Neuronal stem cell (in vitro differentiated cells): ENCODE data around the gene CPLANE2.
A peak's percentile ranks its signal among the peaks of the same experiment; 100 is the strongest.
"Not testable (repeated sequence)": the region's sequence is repeated elsewhere in the genome, so short reads cannot be mapped to it uniquely, and the experiment has no call there.

Source experiments
- DNase-seq: peaks from one replicate; pipeline ENCODE4 v3.0.0-alpha.2; 2013; ENCODE audit warnings: low spot score
- H2AFZ ChIP-seq: one replicate; pipeline ENCODE4 v1.6.1; 2013; ENCODE audit warnings: mild to moderate bottlenecking, low read length, inconsistent platforms
- H2AK5ac ChIP-seq: 2 replicates; pipeline ENCODE4 v1.6.1; 2013; ENCODE audit warnings: low read depth, mild to moderate bottlenecking, inconsistent platforms, low read length, moderate library complexity, mixed read lengths
- H2BK120ac ChIP-seq: 2 replicates; pipeline ENCODE4 v1.6.1; 2013; ENCODE audit warnings: low read depth, mild to moderate bottlenecking, inconsistent platforms, low read length, moderate library complexity, mixed read lengths
- H2BK12ac ChIP-seq: one replicate; pipeline ENCODE4 v1.6.1; 2013; ENCODE audit warnings: low read length, inconsistent platforms
- H2BK15ac ChIP-seq: 2 replicates; pipeline ENCODE4 v1.6.1; 2013; ENCODE audit warnings: mild to moderate bottlenecking, low read length, inconsistent platforms, mixed read lengths
- H2BK5ac ChIP-seq: one replicate; pipeline ENCODE4 v1.6.1; 2013; ENCODE audit warnings: inconsistent platforms, mild to moderate bottlenecking, low read length, moderate library complexity
- H3K14ac ChIP-seq: one replicate; pipeline ENCODE4 v1.6.1; 2013; ENCODE audit warnings: low read length, inconsistent platforms
- H3K18ac ChIP-seq: 2 replicates; pipeline ENCODE4 v1.6.1; 2013; ENCODE audit warnings: low read length, inconsistent platforms
- H3K23ac ChIP-seq: 2 replicates; pipeline ENCODE4 v1.6.1; 2013; ENCODE audit warnings: low read depth, mild to moderate bottlenecking, mixed read lengths, low read length, inconsistent platforms; ENCODE audit not compliant: poor library complexity
- H3K27ac ChIP-seq: replicated peaks from 3 replicates; pipeline ENCODE4 v1.5.1; 2013; ENCODE audit warnings: low read length, inconsistent platforms
- H3K27me3 ChIP-seq, 3 experiments: 2 replicates each; pipeline ENCODE4 v1.6.1; 2013; ENCODE audit warnings: low read length in 3 of 3, mild to moderate bottlenecking in 2 of 3, inconsistent platforms in 1 of 3, low read depth in 1 of 3, mixed read lengths in 1 of 3, moderate library complexity in 1 of 3; ENCODE audit not compliant: control insufficient read depth in 3 of 3, insufficient read depth in 3 of 3
- H3K36me3 ChIP-seq, 2 donors: replicated peaks in 1 of 2; 2 replicates each; pipeline ENCODE4 v1.6.1; 2013; ENCODE audit warnings: low read length in 2 of 2; ENCODE audit not compliant: control insufficient read depth in 2 of 2, insufficient read depth in 2 of 2
- H3K4ac ChIP-seq: 2 replicates; pipeline ENCODE4 v1.6.1; 2013; ENCODE audit warnings: inconsistent platforms, mild to moderate bottlenecking, low read length, moderate library complexity
- H3K4me1 ChIP-seq, 2 donors: 1 replicate in 1 of 2; 2 replicates in 1 of 2; pipeline ENCODE4 v1.6.1; 2013; ENCODE audit warnings: low read length in 2 of 2, low read depth in 1 of 2; ENCODE audit not compliant: control insufficient read depth in 2 of 2, insufficient read depth in 1 of 2
- H3K4me2 ChIP-seq: one replicate; pipeline ENCODE4 v1.6.1; 2013; ENCODE audit warnings: mild to moderate bottlenecking, low read length, inconsistent platforms; ENCODE audit not compliant: insufficient read depth, poor library complexity, severe bottlenecking
- H3K4me3 ChIP-seq, 2 donors: 2 replicates each; pipeline ENCODE4 v1.5.1; 2013; ENCODE audit warnings: low read length in 2 of 2, mild to moderate bottlenecking in 2 of 2, inconsistent platforms in 1 of 2, moderate library complexity in 1 of 2
- H3K79me1 ChIP-seq: one replicate; pipeline ENCODE4 v1.6.1; 2013; ENCODE audit warnings: low read depth, mild to moderate bottlenecking, inconsistent platforms, low read length, moderate library complexity
- H3K9ac ChIP-seq: one replicate; pipeline ENCODE4 v1.6.1; 2013; ENCODE audit warnings: mild to moderate bottlenecking, low read depth, low read length, inconsistent platforms; ENCODE audit not compliant: poor library complexity
- H3K9me3 ChIP-seq, 2 donors: replicated peaks in 1 of 2; 2 replicates each; pipeline versions ENCODE3 to v1.6.1; 2013; ENCODE audit warnings: low read length in 2 of 2, mild to moderate bottlenecking in 2 of 2, inconsistent platforms in 1 of 2, low read depth in 1 of 2, mixed read lengths in 1 of 2, moderate library complexity in 1 of 2; ENCODE audit not compliant: control insufficient read depth in 2 of 2, insufficient read depth in 1 of 2
- H4K8ac ChIP-seq: one replicate; pipeline ENCODE4 v1.6.1; 2013; ENCODE audit warnings: low read depth, mild to moderate bottlenecking, inconsistent platforms, low read length, moderate library complexity
- H4K91ac ChIP-seq: one replicate; pipeline ENCODE4 v1.6.1; 2013; ENCODE audit warnings: low read length, low read depth, mild to moderate bottlenecking, inconsistent platforms; ENCODE audit not compliant: poor library complexity
- WGBS, 2 donors: extraction: QIAGEN DNeasy Blood & Tissue Kit; methylation state at CpG; one replicate each; pipeline ENCODE4 v1.1.7; 2013; ENCODE audit warnings: missing lambda C conversion rate in 2 of 2, mixed read lengths in 1 of 2; ENCODE audit not compliant: insufficient read length in 2 of 2, insufficient replicate concordance in 1 of 2; ENCODE audit errors: extremely low coverage in 2 of 2; 5-methylcytosine and 5-hydroxymethylcytosine counted together

Gene CPLANE2

DNA sequence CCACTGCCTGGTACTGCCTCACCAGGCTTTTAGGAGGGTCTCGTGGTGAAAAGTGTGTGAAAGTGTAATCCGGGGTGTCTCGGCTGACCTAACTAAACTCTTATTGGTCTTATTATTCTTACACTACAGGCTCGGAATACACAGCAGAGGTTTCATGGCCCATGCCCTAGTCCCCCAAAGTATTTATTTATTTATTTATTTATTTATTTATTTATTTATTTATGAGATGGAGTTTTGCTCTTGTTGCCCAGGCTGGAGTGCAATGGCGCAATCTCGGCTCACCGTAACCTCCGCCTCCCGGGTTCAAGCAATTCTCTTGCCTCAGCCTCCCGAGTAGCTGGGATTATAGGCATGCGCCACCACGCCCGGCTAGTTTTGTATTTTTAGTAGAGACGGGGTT, 21.7 kb downstream of the CPLANE2 start:
- H3K18ac ChIP-seq, H3K9me3 ChIP-seq, H4K91ac ChIP-seq, H2BK15ac ChIP-seq, H4K8ac ChIP-seq, H2BK120ac ChIP-seq, H3K14ac ChIP-seq, H2BK5ac ChIP-seq, H3K23ac ChIP-seq, H3K9ac ChIP-seq, H3K4ac ChIP-seq, H3K36me3 ChIP-seq, H3K27ac ChIP-seq, DNase-seq, H2AK5ac ChIP-seq, H3K79me1 ChIP-seq, H3K4me3 ChIP-seq, H2BK12ac ChIP-seq, H3K4me2 ChIP-seq, H2AFZ ChIP-seq: not testable (repeated sequence)
- whole genome bisulfite sequencing, 2 donors, result no CpG with 5 or more reads among the region's 14 CpGs
- Histone ChIP-seq H3K4me1 (peaks cover 16 to 24% of the 10 kb centered on the region in 2 donors), H3K27me3 (peaks cover 0 to 53% (median 11%) of the 10 kb centered on the region in 3 experiments)

DNA sequence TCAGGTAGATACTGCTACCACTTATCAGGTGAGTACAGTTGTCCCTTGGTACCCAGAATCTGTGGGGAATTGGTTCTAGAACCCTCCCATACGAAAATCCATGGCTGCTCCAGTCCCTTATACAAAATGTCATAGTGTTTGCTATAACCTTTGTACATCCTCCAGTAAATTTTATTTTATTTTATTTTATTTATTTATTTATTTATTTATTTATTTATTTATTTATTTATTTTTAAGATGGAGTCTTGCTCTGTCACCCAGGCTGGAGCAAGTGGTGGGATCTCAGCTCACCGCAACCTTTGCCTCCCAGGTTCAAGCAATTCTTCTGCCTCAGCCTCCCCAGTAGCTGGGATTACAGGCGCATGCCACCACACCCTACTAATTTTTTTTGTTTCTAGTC, 23.4 kb downstream of the CPLANE2 start:
- H3K9me3 ChIP-seq, H3K9ac ChIP-seq, H2BK15ac ChIP-seq, H2BK5ac ChIP-seq, DNase-seq, H3K4me2 ChIP-seq, H3K4me3 ChIP-seq, H4K91ac ChIP-seq, H4K8ac ChIP-seq, H2AFZ ChIP-seq, H2BK120ac ChIP-seq, H3K23ac ChIP-seq, H3K4ac ChIP-seq, H3K14ac ChIP-seq, H3K36me3 ChIP-seq, H2BK12ac ChIP-seq, H3K18ac ChIP-seq, H3K79me1 ChIP-seq, H2AK5ac ChIP-seq, H3K27ac ChIP-seq: not testable (repeated sequence)
- Histone ChIP-seq H3K4me1 (peaks cover 18 to 27% of the 10 kb centered on the region in 2 donors), H3K27me3 (peaks cover 0 to 36% (median 11%) of the 10 kb centered on the region in 3 experiments)
- no CpG with 5 or more reads among the region's 3 CpGs for WGBS, 2 donors

- Histone ChIP-seq H2AFZ (peak overlapping the region; percentile 81), H3K23ac (no peak overlapping the region), H3K4me3 (no peak overlapping the region), H3K36me3 (no peaks in the 10 kb centered on the region), H4K91ac (no peak overlapping the region), H2BK12ac (no peak overlapping the region), H3K9me3 (no peaks in the 10 kb centered on the region), H3K27ac (no peak overlapping the region), H2BK120ac (no peak overlapping the region), H3K18ac (peak overlapping the region; percentile 97), H3K4me2 (no peak overlapping the region), H3K4me1 (peaks cover 18 to 27% of the 10 kb centered on the region in 2 donors), H2BK15ac (peak overlapping the region; percentile 94), H4K8ac (no peak overlapping the region), H2AK5ac (no peak overlapping the region), H3K14ac (no peak overlapping the region), H3K79me1 (peaks cover 3% of the 10 kb centered on the region), H3K27me3 (peaks cover 0 to 30% (median 10%) of the 10 kb centered on the region in 3 experiments), H3K4ac (no peak overlapping the region), H3K9ac (no peak overlapping the region), H2BK5ac (no peak overlapping the region)
- WGBS, 2 donors, result no CpG with 5 or more reads among the region's 3 CpGs
- DNase-seq, result no peak
Observed at GRCh38 chr1:16213013-16213412, 24.0 kb downstream of the CPLANE2 start.

- peaks cover 18 to 24% of the 10 kb centered on the region in 2 donors for H3K4me1 ChIP-seq
- no peaks in the 10 kb centered on the region for H3K36me3 ChIP-seq
- H3K4me2 ChIP-seq, result peak within 1 kb of the TSS; percentile 47
- peak within 1 kb of the TSS; percentile 10 to 24 for H3K4me3 ChIP-seq
- peak within 1 kb of the TSS; percentile 69 for H3K4ac ChIP-seq
- H4K8ac ChIP-seq, result no peak within 1 kb of the TSS
- peak within 1 kb of the TSS; percentile 81 for H2AFZ ChIP-seq
- peak within 1 kb of the TSS; percentile 94 for H2BK15ac ChIP-seq
- H3K18ac ChIP-seq, result peak within 1 kb of the TSS; percentile 97
- H2BK12ac ChIP-seq, result peak within 1 kb of the TSS; percentile 91
- peak within 1 kb of the TSS; percentile 88 for H2BK120ac ChIP-seq
- peaks cover 3% of the 10 kb centered on the region for H3K79me1 ChIP-seq
- no peak for DNase-seq
- H2BK5ac ChIP-seq, result peak within 1 kb of the TSS; percentile 21
- no peak within 1 kb of the TSS for H3K27ac ChIP-seq
- H3K23ac ChIP-seq, result peak within 1 kb of the TSS; percentile 20
- H4K91ac ChIP-seq, result peak within 1 kb of the TSS; percentile 5
- H3K27me3 ChIP-seq, result peaks cover 0 to 26% (median 10%) of the 10 kb centered on the region in 3 experiments
- no CpG with 5 or more reads among the region's 14 CpGs for WGBS, 2 donors
- H3K9me3 ChIP-seq, result no peaks in the 10 kb centered on the region
- H3K9ac ChIP-seq, result peak within 1 kb of the TSS; percentile 78
- H2AK5ac ChIP-seq, result peak within 1 kb of the TSS; percentile 99
- H3K14ac ChIP-seq, result no peak within 1 kb of the TSS
Observed at GRCh38 chr1:16212251-16212961, 24.6 kb downstream of the CPLANE2 start, which contains the start of gene ARHGEF19. ARHGEF19 (minus strand) TSS chr1:16212652; CDS start chr1:16209054, 3,598 bp downstream.
